ENCODE results near the gene VAPA. TPM values are rescaled to one million over a fixed set of nuclear protein-coding genes. Genes with fewer than 3 reads are reported as not detected.

VAPA gene
- total and polyA plus RNA-seq, 9 of the 15 experiments (the other 6 are each of a cell fraction or from before 2014, with no cell fraction given), result 219 to 902 (median 526) TPM

GRCh38 chr18:9890957-9891356 is 22.9 kb upstream of the VAPA start:
- WGBS (ENCODE audit: insufficient coverage, low coverage, missing lambda C conversion rate), result 30% methylated on average over 1 of the region's 1 CpG
- no peak for ATAC-seq
- Histone ChIP-seq H3K36me3 (ENCODE audit: control insufficient read depth, insufficient read depth, low read length) (no peaks in the 10 kb centered on the region; the same call in 2 of the 3 replicates), H3K4me2 (ENCODE audit: insufficient read depth, low read length) (no peak overlapping the region), H3K9me3 (replicated peaks; ENCODE audit: control insufficient read depth, insufficient read depth, low read depth, low read length) (no peaks in the 10 kb centered on the region), H3K4me3 (no peak overlapping the region), H4K20me1 (replicated peaks; ENCODE audit: control insufficient read depth, insufficient read depth, low read length) (no peaks in the 10 kb centered on the region), H2AFZ (ENCODE audit: low read depth, low read length) (no peak overlapping the region), H3K27ac (ENCODE audit: extremely low read depth, low read depth, low read length) (no peak overlapping the region), H3K9ac (ENCODE audit: insufficient read depth in 1 of 2, low read depth in 2 of 2, low read length in 2 of 2) (no peak overlapping the region), H3K9me1 (ENCODE audit: control insufficient read depth, insufficient read depth, low read length) (no peaks in the 10 kb centered on the region), H3K27me3 (ENCODE audit: control insufficient read depth in 2 of 2, insufficient read depth in 2 of 2, low read length in 2 of 2) (no peaks in the 10 kb centered on the region), H3K79me2 (ENCODE audit: control insufficient read depth, insufficient read depth, low read length) (0 out of 3 replicates have a peak, but pooled peaks cover 2% of the 10 kb centered on the region), H3K4me1 (replicated peaks in 1 of 2; ENCODE audit: control insufficient read depth in 2 of 2, insufficient read depth in 2 of 2, low read length in 2 of 2) (peaks cover 10 to 36% of the 10 kb centered on the region in 2 experiments)
- peak in 1 of 4 experiments; percentile 57 for DNase-seq (ENCODE audit: extremely low read depth in 1 of 4, low spot score in 3 of 4)
- BruUV-seq (replicated peaks), result no TSS peak
- in situ Hi-C loops (cut with MboI), result no loop called here
- ChIA-PET POLR2A (interaction anchor here (0.6 to 1.9 kb wide), 3 partner anchors 8 to 38 kb away, joined by 3 to 6 read pairs (median 5); partner anchors contain the start of gene VAPA), CTCF (ENCODE audit: low intra/inter-chr PET ratio) (no interaction called here)
- intact Hi-C loops (cut with micrococcal nuclease), result no loop called here
- no peak for FAIRE-seq
- TF ChIP-seq C11orf30 (IDR thresholded peaks at IDR 0.05; ENCODE audit: low read depth) (no peak), STAT5A (IDR thresholded peaks at IDR 0.05; ENCODE audit: borderline replicate concordance, low read length) (no peak), POLR2A (conservative IDR thresholded peaks at IDR 0.05) (no peak), ZNF354B (CRISPR knock-in tag; IDR thresholded peaks at IDR 0.05) (no peak), ZBTB1 (CRISPR knock-in tag; IDR thresholded peaks at IDR 0.05; ENCODE audit: borderline replicate concordance, low read depth) (no peak), U2AF2 (optimal IDR thresholded peaks at IDR 0.05; ENCODE audit: low read depth, low read length) (no peak), ELK3 (CRISPR knock-in tag; IDR thresholded peaks at IDR 0.05) (no peak), ZBTB40 (IDR thresholded peaks at IDR 0.05) (no peak), ZBTB40 (CRISPR knock-in tag; IDR thresholded peaks at IDR 0.05) (no peak), PML (IDR thresholded peaks at IDR 0.05; ENCODE audit: low read length) (no peak), ZNF778 (CRISPR knock-in tag; IDR thresholded peaks at IDR 0.05) (no peak), NKRF (IDR thresholded peaks at IDR 0.05; ENCODE audit: borderline replicate concordance) (no peak), NCOR1 (IDR thresholded peaks at IDR 0.05) (peak; percentile 48; the same call in 1 of the 2 replicates)
